Measurements from ENCODE around the gene SLC37A4. TPM values are rescaled to one million over a fixed set of nuclear protein-coding genes. Genes with fewer than 3 reads are reported as not detected.
"Not testable (repeated sequence)": the region's sequence is repeated elsewhere in the genome, so short reads cannot be mapped to it uniquely, and the experiment has no call there.

The SLC37A4 gene
- total and polyA plus RNA-seq, 2 of the 8 experiments (the other 6 are each of a cell fraction or from before 2014, with no cell fraction given): 35.1 to 91.9 TPM

GRCh38 chr11:119061256-119061655 is 30.6 kb upstream of the SLC37A4 start (continued):
- no peak for TF ChIP-seq RAD21 (IDR thresholded peaks at IDR 0.05 in 1 of 2, conservative IDR thresholded peaks at IDR 0.05 in 1 of 2; ENCODE audit: low read depth in 2 of 2, low read length in 2 of 2)

- peaks cover 11% of the 10 kb centered on the region for H3K79me1 ChIP-seq (ENCODE audit: low read depth, low read length)
- H3K36me3 ChIP-seq (ENCODE audit: control insufficient read depth in 2 of 4, insufficient read depth in 4 of 4, low read length in 3 of 4): peaks cover 8 to 15% (median 12%) of the 10 kb centered on the region in 4 experiments
- H2BK20ac ChIP-seq (ENCODE audit: low read length); H2BK15ac ChIP-seq (ENCODE audit: low read length); H3K27ac ChIP-seq (ENCODE audit: low read depth, low read length); H4K20me1 ChIP-seq (replicated peaks in 1 of 2; ENCODE audit: control insufficient read depth in 1 of 2, insufficient read depth in 2 of 2, low read length in 2 of 2); H3K9me3 ChIP-seq (ENCODE audit: insufficient read depth in 2 of 2, low read depth in 1 of 2, low read length in 1 of 2); H4K5ac ChIP-seq (ENCODE audit: insufficient read length, low read depth, low read length); H3K14ac ChIP-seq (ENCODE audit: insufficient read length); H3K4me2 ChIP-seq (ENCODE audit: insufficient read depth in 1 of 2, low read depth in 2 of 2, low read length in 2 of 2); CTCF ChIA-PET (ENCODE audit: partially characterized antibody); FAIRE-seq; H2BK5ac ChIP-seq (ENCODE audit: low read depth, low read length); H3K18ac ChIP-seq (ENCODE audit: extremely low read depth, low read length); H4K91ac ChIP-seq (replicated peaks; ENCODE audit: insufficient read length, low read length); H3K23ac ChIP-seq (ENCODE audit: insufficient read length); H3K9ac ChIP-seq (replicated peaks in 1 of 4; ENCODE audit: extremely low read depth in 1 of 4, low read depth in 3 of 4, low read length in 3 of 4); H3K4me3 ChIP-seq (ENCODE audit: extremely low read depth in 1 of 4, insufficient read depth in 2 of 4, low read depth in 3 of 4, low read length in 4 of 4); H3K23me2 ChIP-seq (ENCODE audit: low read depth, low read length); H2BK12ac ChIP-seq (ENCODE audit: low read depth, low read length); H2AFZ ChIP-seq (ENCODE audit: low read length); H3K4ac ChIP-seq (replicated peaks; ENCODE audit: insufficient read length, low read depth, low read length); H3K4me1 ChIP-seq (replicated peaks in 1 of 4; ENCODE audit: control insufficient read depth in 3 of 4, insufficient read depth in 4 of 4, low read length in 3 of 4); H2BK120ac ChIP-seq (replicated peaks; ENCODE audit: low read depth, low read length); DNase-seq (ENCODE audit: low read depth in 1 of 2, low spot score in 2 of 2); H3K27me3 ChIP-seq (replicated peaks in 1 of 4; ENCODE audit: control insufficient read depth in 3 of 4, extremely low read depth in 1 of 4, insufficient read depth in 3 of 4, low read length in 3 of 4); H4K8ac ChIP-seq (ENCODE audit: extremely low read depth, insufficient read depth, low read length); H3K56ac ChIP-seq (replicated peaks; ENCODE audit: insufficient read length, low read depth, low read length); H2AK5ac ChIP-seq (ENCODE audit: low read depth, low read length): not testable (repeated sequence)
- WGBS, 2 experiments (ENCODE audit: extremely low coverage in 1 of 2, insufficient coverage in 1 of 2, insufficient read length in 1 of 2, insufficient replicate concordance in 2 of 2, low coverage in 1 of 2, low lambda C conversion rate in 2 of 2, missing lambda C conversion rate in 1 of 2): no CpG with 5 or more reads among the region's 35 CpGs
- POLR2A ChIA-PET (ENCODE audit: partially characterized antibody): interaction anchor here (1.0 to 5.1 kb wide), 4 partner anchors 30 to 43 kb away, joined by 3 to 56 read pairs (median 12); partner anchors contain the start of gene DPAGT1
- peaks cover 8 to 21% of the 10 kb centered on the region in 2 experiments; a peak in 3 of 4 replicates for H3K79me2 ChIP-seq (ENCODE audit: control insufficient read depth in 1 of 2, insufficient read depth in 2 of 2, low read length in 2 of 2)
Measured at GRCh38 chr11:119059128-119059527, 28.5 kb upstream of the SLC37A4 start.
